A673 (cell line): ENCODE data around the gene PSMG4. TPM values are rescaled to one million over a fixed set of nuclear protein-coding genes. Genes with fewer than 3 reads are reported as not detected.

Source experiments
- BruUV-seq: library from RNA; stranded (reverse); fragments of 400-500 nt; replicated peaks from 2 replicates; lab custom pipeline; 2021; lab: Mats Ljungman, UMichigan
- CTCF ChIA-PET: fragments of 300-600 bp; sonication (Branson Sonifier 250); formaldehyde crosslinking; loops from one replicate; lab custom pipeline; 2022; ENCODE audit warnings: antibody characterized with exemption; lab: Charles Lee
- POLR2A ChIA-PET: fragments of 300-600 bp; sonication (Branson Sonifier 250); formaldehyde crosslinking; loops from one replicate; lab custom pipeline; 2022; ENCODE audit warnings: antibody characterized with exemption; ENCODE audit not compliant: low non-redundant PET; lab: Charles Lee
- DNase-seq: peaks from one replicate; pipeline ENCODE4 v3.0.0-alpha.2; 2015; ENCODE audit warnings: low spot score
- H3K27ac ChIP-seq: fragments of 200-600 bp; sonication (generic); 2 replicates; pipeline ENCODE4 v1.5.1; 2016; ENCODE audit warnings: mixed run types, low read depth, mild to moderate bottlenecking, mixed read lengths, antibody characterized with exemption, low read length; ENCODE audit not compliant: poor library complexity, severe bottlenecking
- H3K27me3 ChIP-seq: fragments of 200-600 bp; sonication (generic); replicated peaks from 2 replicates; pipeline ENCODE4 v1.6.1; 2017; ENCODE audit warnings: mixed run types, low read depth, mild to moderate bottlenecking, mixed read lengths, antibody characterized with exemption, low read length; ENCODE audit not compliant: insufficient read depth, poor library complexity
- H3K36me3 ChIP-seq: fragments of 200-600 bp; sonication (generic); 2 replicates; pipeline ENCODE4 v1.6.1; 2016; ENCODE audit warnings: mixed run types, mild to moderate bottlenecking, mixed read lengths, antibody characterized with exemption, low read length; ENCODE audit not compliant: insufficient read depth, poor library complexity, severe bottlenecking
- H3K4me1 ChIP-seq: fragments of 200-600 bp; sonication (generic); 2 replicates; pipeline ENCODE4 v1.6.1; 2017; ENCODE audit warnings: mixed run types, mild to moderate bottlenecking, mixed read lengths, antibody characterized with exemption, low read length; ENCODE audit not compliant: insufficient read depth, poor library complexity, severe bottlenecking
- H3K4me3 ChIP-seq: fragments of 200-600 bp; sonication (generic); 2 replicates; pipeline ENCODE4 v1.5.1; 2016; ENCODE audit warnings: low read depth, mixed run types, mild to moderate bottlenecking, mixed read lengths, low read length; ENCODE audit not compliant: poor library complexity, severe bottlenecking
- H3K9me3 ChIP-seq: fragments of 200-600 bp; sonication (generic); 2 replicates; pipeline ENCODE4 v1.6.1; 2016; ENCODE audit warnings: mixed run types, low read depth, mild to moderate bottlenecking, mixed read lengths, antibody characterized with exemption, low read length; ENCODE audit not compliant: poor library complexity, severe bottlenecking
- EZH2 ChIP-seq: fragments of 200-600 bp; sonication (generic); IDR thresholded peaks from 2 replicates; pipeline ENCODE4 v1.6.1; 2017; ENCODE audit warnings: borderline replicate concordance, low read depth, mild to moderate bottlenecking, mixed read lengths, antibody characterized with exemption, low read length; ENCODE audit not compliant: poor library complexity, severe bottlenecking
- intact Hi-C: fragments of 100-400 bp; cut with micrococcal nuclease; formaldehyde crosslinking; loops from one replicate; pipeline ENCODE4 v1.10.0; 2022; ENCODE audit not compliant: unreplicated experiment
- total RNA-seq: library from RNA; stranded (reverse); gene quantifications from 2 replicates; pipeline ENCODE4 v1.2.3, GENCODE V29; 2021
- TF ChIP-seq, protein P1 (sequence below): fragments of 300-800, 200-600 bp; sonication (generic); conservative IDR thresholded peaks from 2 replicates; pipeline ENCODE4 v1.5.1; 2017; ENCODE audit warnings: low read depth, mild to moderate bottlenecking, antibody characterized with exemption, low read length, moderate library complexity, mixed read lengths

The PSMG4 gene
- total RNA-seq, 1 experiment from 2014 or later = 34.4 TPM

DNA sequence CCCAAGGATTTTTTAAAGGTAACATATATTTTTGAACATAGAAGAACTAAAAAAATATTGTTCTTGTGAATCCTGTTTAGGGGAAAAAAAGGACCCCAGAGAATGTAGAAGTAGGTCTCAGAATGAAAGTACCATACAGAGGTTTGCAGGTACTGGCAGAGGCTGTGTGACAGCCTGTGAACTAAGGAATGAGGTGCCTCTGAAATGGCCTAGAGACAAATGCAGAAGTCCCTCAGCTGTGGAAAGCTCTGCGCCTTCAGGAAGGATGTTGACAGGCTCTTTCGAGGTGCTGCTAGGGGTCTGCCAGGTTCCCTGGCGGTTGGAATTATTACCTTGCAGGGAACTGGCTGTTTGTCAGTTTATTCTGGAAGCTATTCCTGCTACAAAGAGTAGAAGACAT is 22.7 kb upstream of the PSMG4 start:
- no peak overlapping the region for H3K27ac ChIP-seq
- H3K4me1 ChIP-seq = no peaks in the 10 kb centered on the region
- H3K9me3 ChIP-seq = no peaks in the 10 kb centered on the region
- CTCF ChIA-PET = no interaction called here
- H3K36me3 ChIP-seq = no peaks in the 10 kb centered on the region
- DNase-seq = no peak
- POLR2A ChIA-PET = no interaction called here
- no peak overlapping the region for H3K4me3 ChIP-seq
- no TSS peak for BruUV-seq
- intact Hi-C loops = no loop called here
- TF ChIP-seq EZH2 = no peak
- TF ChIP-seq, protein P1, sequence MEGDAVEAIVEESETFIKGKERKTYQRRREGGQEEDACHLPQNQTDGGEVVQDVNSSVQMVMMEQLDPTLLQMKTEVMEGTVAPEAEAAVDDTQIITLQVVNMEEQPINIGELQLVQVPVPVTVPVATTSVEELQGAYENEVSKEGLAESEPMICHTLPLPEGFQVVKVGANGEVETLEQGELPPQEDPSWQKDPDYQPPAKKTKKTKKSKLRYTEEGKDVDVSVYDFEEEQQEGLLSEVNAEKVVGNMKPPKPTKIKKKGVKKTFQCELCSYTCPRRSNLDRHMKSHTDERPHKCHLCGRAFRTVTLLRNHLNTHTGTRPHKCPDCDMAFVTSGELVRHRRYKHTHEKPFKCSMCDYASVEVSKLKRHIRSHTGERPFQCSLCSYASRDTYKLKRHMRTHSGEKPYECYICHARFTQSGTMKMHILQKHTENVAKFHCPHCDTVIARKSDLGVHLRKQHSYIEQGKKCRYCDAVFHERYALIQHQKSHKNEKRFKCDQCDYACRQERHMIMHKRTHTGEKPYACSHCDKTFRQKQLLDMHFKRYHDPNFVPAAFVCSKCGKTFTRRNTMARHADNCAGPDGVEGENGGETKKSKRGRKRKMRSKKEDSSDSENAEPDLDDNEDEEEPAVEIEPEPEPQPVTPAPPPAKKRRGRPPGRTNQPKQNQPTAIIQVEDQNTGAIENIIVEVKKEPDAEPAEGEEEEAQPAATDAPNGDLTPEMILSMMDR = no peak
- H3K27me3 ChIP-seq = no peaks in the 10 kb centered on the region

DNA sequence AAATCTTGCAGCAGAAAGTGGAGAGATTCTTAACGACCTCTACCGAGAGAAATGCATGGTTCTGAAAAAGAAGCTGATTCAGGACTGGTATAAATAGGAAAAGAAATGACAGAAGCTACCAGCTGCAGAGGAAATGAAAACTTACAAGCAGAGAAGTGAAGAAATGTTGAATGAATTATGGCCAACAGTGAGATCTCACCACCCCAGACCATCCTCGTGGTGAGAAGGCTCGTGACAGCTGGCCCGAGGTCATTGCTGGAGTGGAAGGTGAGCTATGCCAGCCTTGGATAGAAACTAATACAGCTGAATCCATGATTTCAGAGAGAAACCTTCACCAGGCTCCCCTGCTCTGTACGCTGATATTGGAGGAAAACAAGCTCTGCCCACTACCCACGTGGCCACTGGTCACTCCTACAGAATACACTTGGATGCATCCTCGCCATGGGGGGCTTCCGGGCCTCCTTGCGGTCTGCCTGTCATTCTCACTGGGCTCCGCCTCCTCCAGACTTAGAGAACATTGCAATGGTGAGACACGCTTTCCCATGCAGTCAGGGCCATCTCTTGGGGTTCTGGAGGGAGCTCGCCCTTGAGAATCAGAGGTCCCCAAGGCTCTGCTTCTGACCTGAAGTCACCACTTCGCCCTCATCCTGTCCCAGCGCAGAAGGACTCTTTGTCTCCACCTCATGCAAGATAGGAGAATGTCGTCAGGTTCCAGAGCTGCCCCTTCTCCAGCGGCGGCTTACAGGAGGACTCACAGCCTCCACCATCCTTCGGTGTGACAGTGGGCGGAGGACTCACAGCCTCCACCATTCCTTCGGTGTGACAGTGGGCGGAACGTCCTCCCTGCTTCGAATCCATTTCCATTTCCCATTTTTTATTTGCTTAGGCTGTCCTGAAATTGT is 20.7 kb upstream of the PSMG4 start:
- Histone ChIP-seq H3K27ac (no peak overlapping the region), H3K9me3 (no peaks in the 10 kb centered on the region), H3K4me1 (no peaks in the 10 kb centered on the region), H3K4me3 (no peak overlapping the region), H3K27me3 (no peaks in the 10 kb centered on the region), H3K36me3 (no peaks in the 10 kb centered on the region)
- ChIA-PET POLR2A (no interaction called here), CTCF (no interaction called here)
- TF ChIP-seq, protein P1 = no peak
- TF ChIP-seq EZH2 = no peak
- no peak for DNase-seq
- BruUV-seq = no TSS peak
- intact Hi-C loops = no loop called here

DNA sequence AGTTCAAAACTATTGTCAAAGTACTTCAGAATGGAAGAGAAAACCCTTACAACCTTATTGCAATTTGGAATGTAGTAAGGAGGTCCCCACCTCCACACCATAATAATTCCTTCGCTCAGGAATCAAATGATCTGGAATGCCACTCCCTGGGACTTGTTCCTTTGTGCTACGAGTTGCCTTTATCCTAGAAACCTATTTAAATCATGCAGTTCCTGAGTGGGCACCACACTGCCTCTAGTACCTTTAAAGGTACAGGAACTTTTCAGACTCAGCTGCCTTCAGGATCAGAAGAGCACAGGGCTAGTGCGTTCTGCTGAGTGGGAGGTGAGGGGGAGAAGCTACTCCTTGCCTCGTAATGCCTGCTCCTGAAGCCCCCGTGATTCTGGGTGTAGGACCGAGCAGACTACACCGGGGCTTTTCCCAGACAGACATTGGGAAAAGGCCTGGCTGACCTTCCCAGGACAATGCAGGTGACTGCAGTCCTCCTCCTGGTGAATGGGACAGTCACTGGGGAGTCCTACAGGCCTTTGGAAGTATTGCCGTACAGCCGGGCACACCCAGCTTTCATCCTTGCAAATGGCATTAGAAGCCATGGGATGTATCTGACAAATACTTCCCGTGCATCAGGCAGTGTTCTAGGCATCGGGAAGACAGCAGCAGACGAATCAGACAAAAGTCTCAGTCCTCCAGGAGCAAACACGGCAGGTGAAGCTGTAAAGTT is 19.5 kb upstream of the PSMG4 start:
- Histone ChIP-seq H3K4me1 (no peaks in the 10 kb centered on the region), H3K27me3 (no peaks in the 10 kb centered on the region), H3K36me3 (no peaks in the 10 kb centered on the region), H3K27ac (no peak overlapping the region), H3K9me3 (no peaks in the 10 kb centered on the region), H3K4me3 (no peak overlapping the region)
- intact Hi-C loops = no loop called here
- no peak for TF ChIP-seq EZH2
- TF ChIP-seq, protein P1 = 0 out of 2 replicates have a peak, but pooled peaks have one; percentile 16
- BruUV-seq = no TSS peak
- DNase-seq = no peak
- ChIA-PET CTCF (no interaction called here), POLR2A (no interaction called here)
